A549 (cell line): ENCODE results near the gene UNC119B.

ENCODE experiments used
- BHLHE40 ChIP-seq: IDR thresholded peaks from 2 replicates; pipeline ENCODE4 v1.6.1; 2012; ENCODE audit warnings: low read depth, low read length, inconsistent platforms
- CTCF ChIP-seq: fragments of >200 bp; sonication (Bioruptor Twin); formaldehyde crosslinking; IDR thresholded peaks from 3 replicates; pipeline ENCODE4 v1.5.1; 2016
- EHMT2 ChIP-seq: fragments of 200-600 bp; sonication (generic); IDR thresholded peaks from 2 replicates; pipeline ENCODE4 v1.6.1; 2016; ENCODE audit warnings: antibody characterized with exemption, low read depth, mild to moderate bottlenecking, moderate library complexity
- EP300 ChIP-seq, 2 experiments: fragments of >200 bp; sonication (Bioruptor Twin); formaldehyde crosslinking; IDR thresholded peaks; 2 replicates in 1 of 2; 3 replicates in 1 of 2; pipeline ENCODE4 v1.6.1; 2016 to 2017
- MYC ChIP-seq: IDR thresholded peaks from 2 replicates; pipeline ENCODE4 v1.6.1; 2012; ENCODE audit warnings: mild to moderate bottlenecking, inconsistent platforms, low read length, improper control_type of control experiment, borderline replicate concordance
- NPAS2 ChIP-seq: fragments of 250-450 bp; sonication (Bioruptor Pico); IDR thresholded peaks from 2 replicates; pipeline ENCODE4 v1.8.0; 2022; ENCODE audit warnings: mild to moderate bottlenecking, moderate library complexity, borderline replicate concordance
- POLR2A ChIP-seq: IDR thresholded peaks from 2 replicates; pipeline ENCODE4 v1.6.1; 2012; ENCODE audit warnings: mild to moderate bottlenecking, low read length
- RAD21 ChIP-seq, 2 experiments: fragments of >200 bp in 1 of 2; sonication (Bioruptor Twin) in 1 of 2; formaldehyde crosslinking in 1 of 2; IDR thresholded peaks in 1 of 2; conservative IDR thresholded peaks in 1 of 2; 2 replicates in 1 of 2; 3 replicates in 1 of 2; pipeline ENCODE4 v1.6.1; 2012 to 2018; ENCODE audit warnings: inconsistent platforms in 1 of 2
- REST ChIP-seq: fragments of 200-600 bp; sonication (generic); IDR thresholded peaks from 2 replicates; pipeline ENCODE4 v1.6.1; 2016; ENCODE audit warnings: antibody characterized with exemption, mild to moderate bottlenecking, moderate library complexity
- RFX5 ChIP-seq: fragments of 450-650 bp; IDR thresholded peaks from 2 replicates; pipeline ENCODE4 v1.7.1; 2014; ENCODE audit warnings: antibody characterized with exemption, mild to moderate bottlenecking, moderate library complexity
- ZFP36 ChIP-seq: fragments of 450-650 bp; IDR thresholded peaks from 2 replicates; pipeline ENCODE4 v1.6.1; 2014; ENCODE audit warnings: borderline replicate concordance; ENCODE audit not compliant: partially characterized antibody

GRCh38 chr12:120754792-120755191 lies 44.5 kb downstream of the UNC119B start:
- TF ChIP-seq MYC (no peak), NPAS2 (no peak), EP300 (IDR thresholded peaks at IDR 0.05) (no peak), POLR2A (no peak), ZFP36 (no peak), CTCF (no peak), BHLHE40 (no peak), REST (no peak), EHMT2 (no peak), RAD21 (conservative IDR thresholded peaks at IDR 0.05 in 1 of 2, IDR thresholded peaks at IDR 0.05 in 1 of 2) (no peak), RFX5 (no peak)
